Measurements from ENCODE around the gene COL3A1.

COL3A1 gene

DNA sequence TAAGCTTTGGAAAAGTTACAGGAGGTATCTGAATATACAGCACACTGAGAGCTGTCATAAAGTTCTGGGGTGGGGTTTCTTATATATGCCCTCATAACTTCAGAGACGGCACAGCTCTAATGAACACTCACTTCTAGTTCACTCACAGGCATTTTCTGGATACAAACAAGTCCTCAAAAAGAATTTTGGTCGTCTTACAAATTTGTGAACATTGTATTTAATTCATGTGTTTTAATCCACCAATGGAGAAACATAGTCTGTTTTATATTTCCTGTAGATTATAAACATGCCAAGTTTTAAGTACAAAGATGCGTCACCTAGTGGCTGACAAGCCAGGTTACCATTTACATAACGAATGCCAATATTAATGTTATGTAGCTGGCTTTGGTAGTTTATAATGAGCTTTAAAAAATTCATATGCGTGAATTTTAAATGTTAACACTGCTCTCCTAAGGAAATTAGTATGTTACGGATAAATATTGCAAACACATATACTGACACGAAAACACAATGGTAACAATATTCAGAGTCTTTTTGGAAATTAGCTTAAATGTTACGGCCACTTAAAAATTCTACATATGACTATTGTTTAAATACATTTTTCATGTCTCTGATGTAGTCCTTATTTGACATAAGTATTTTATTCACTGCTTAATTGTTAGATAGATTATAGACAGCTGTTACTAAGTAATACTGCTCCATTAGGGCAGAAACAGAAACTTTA lies 2.5 kb downstream of the COL3A1 start:
- DNase-seq: no peak

GRCh38 chr2:188977317-188977716 lies 3.1 kb downstream of the COL3A1 start:
- DNase-seq: no peak

GRCh38 chr2:188978291-188979081 lies 4.3 kb downstream of the COL3A1 start:
- DNase-seq: no peak

- no peak for DNase-seq
These were observed 5.3 kb downstream of the COL3A1 start for GRCh38 chr2:188979187-188980114.

DNA sequence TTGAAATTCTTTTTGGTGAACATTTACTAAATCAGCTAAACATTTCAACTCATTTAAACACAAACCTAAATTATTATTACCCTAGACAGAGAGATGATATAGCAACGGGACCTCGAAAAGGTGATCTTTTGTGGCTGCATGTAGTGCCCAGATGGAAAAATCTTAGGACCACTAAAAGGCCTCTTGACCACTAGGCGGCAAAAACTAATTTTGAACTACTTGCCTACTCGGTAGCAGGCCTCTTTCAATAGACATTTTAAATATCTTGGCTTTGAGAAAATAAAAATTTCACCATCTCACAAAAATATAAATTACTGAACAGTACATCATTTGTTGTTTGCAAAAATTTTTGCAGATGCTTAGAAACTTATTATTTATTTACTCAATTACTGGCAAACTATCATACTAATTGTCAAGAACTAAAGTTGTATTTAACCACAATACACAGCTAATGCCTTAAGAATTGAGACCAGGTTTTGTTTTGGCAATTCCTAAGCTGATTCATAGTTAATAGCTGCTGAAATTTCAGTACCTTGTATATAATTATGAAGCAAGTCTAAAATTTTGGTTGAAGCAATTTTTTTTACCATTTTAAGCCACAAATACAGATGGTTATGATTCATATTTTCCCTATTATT lies 9.4 kb downstream of the COL3A1 start:
- no peak for DNase-seq

GRCh38 chr2:188984065-188984491 lies 9.9 kb downstream of the COL3A1 start:
- no peak for DNase-seq

DNA sequence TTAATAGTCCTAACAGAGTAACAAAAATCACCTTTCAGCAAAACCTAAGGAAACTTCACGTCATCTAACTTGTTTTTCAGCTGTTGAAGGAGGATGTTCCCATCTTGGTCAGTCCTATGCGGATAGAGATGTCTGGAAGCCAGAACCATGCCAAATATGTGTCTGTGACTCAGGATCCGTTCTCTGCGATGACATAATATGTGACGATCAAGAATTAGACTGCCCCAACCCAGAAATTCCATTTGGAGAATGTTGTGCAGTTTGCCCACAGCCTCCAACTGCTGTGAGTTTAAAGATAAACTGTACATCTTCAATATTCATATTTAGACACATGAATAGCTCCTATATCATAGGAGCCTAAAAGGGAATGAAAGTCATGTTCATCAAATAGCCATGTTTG lies 10.5 kb downstream of the COL3A1 start:
- DNase-seq: no peak

DNA sequence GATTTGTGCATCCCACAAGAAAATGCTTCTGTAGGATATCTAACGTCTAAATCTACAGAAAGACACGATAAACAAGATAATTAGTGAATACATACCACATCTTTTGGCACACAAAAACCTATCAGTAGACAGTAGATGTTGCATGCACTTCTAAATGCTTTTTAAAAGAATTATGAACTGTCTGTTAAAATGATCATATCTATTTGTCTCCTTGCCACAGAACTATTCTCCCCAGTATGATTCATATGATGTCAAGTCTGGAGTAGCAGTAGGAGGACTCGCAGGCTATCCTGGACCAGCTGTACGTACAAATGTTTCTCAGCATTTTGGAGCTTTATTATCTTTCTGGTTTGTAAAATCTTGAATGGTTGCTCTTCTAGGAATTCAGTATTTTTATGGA lies 12.7 kb downstream of the COL3A1 start:
- DNase-seq: no peak

DNA sequence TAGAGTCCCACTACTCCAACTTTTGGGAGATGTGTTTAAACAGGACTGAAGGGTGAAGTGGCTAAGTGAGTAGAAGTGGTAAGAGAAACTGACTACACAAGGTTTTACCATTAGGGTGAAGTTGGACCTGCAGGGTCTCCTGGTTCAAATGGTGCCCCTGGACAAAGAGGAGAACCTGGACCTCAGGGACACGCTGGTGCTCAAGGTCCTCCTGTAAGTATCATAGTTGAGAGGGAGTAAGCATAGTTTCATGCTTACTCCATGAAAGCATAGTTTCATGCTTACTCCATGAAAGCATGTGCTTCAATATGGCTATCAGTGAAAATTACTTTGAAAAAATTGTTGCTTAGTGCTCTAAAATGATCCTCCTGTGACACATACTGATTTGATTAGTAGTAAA lies 19.1 kb downstream of the COL3A1 start:
- DNase-seq: no peak

DNA sequence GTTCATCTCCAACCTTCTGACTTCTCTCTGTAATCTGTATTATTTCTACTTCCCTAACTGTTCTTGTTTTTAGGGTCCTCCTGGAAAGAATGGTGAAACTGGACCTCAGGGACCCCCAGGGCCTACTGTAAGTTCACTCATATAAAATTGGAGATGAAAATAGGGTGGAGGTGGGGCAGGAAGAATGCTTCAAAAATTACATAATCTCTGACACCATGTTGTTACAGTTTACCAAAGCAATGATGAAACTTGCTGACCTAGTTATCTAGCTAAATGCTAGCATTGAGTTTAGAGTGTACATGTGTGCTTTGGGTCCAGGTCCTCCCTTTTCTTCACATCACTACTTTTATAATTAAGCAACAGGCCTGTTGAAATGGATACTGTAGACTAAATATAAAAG lies 23.1 kb downstream of the COL3A1 start:
- DNase-seq: no peak

DNA sequence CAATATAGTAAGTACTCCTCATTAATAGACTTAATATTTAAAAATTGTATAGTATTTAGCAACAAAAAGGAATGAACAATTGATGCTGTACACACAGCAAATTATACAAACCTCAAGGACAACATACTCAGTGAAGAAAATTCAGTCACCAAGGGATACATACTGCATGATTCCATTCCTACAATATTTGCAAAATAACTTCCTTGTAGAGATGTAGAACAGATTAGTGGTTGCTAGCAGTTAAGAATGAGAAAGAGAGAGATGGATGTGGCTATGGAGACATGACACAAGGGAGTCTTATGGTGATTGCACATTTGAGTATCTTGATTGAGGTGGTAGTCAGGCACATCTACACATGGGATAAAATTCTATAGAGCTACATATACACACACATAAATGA lies 26.0 kb downstream of the COL3A1 start:
- DNase-seq: no peak

GRCh38 chr2:189002079-189002478 lies 27.9 kb downstream of the COL3A1 start:
- no peak for DNase-seq

DNA sequence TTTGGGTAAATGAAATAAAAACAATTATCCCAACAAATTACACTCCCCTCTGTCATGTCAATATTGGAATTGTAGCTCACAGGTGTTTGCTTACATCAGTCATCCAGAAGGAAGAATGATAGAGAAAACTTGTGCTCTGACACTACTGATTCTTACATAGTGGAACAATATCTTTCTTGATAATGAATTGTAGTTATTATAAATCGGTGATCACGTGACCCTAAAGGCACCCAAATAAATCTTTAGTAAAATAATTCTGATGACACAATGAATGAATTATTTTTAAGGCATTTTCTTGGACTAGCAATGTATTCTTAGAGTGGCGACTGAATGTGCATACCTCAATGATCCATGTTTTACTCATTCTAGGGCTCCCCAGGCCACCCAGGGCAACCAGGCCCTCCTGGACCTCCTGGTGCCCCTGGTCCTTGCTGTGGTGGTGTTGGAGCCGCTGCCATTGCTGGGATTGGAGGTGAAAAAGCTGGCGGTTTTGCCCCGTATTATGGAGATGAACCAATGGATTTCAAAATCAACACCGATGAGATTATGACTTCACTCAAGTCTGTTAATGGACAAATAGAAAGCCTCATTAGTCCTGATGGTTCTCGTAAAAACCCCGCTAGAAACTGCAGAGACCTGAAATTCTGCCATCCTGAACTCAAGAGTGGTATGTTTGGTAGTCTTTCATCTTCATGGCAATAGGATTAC lies 34.5 kb downstream of the COL3A1 start:
- DNase-seq: no peak

DNA sequence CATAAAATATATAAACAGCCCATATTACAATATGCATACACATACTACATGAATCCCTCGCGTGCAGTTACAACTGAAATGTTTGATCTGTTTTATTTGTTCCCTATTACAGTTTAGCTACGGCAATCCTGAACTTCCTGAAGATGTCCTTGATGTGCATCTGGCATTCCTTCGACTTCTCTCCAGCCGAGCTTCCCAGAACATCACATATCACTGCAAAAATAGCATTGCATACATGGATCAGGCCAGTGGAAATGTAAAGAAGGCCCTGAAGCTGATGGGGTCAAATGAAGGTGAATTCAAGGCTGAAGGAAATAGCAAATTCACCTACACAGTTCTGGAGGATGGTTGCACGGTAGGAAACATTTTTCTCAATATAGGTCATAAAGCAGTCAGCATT lies 36.4 kb downstream of the COL3A1 start:
- no peak for DNase-seq

GRCh38 chr2:189012351-189012750 lies 38.2 kb downstream of the COL3A1 start:
- DNase-seq: no peak

- DNase-seq: no peak
These were observed 38.9 kb downstream of the COL3A1 start for GRCh38 chr2:189013031-189013430.

DNA sequence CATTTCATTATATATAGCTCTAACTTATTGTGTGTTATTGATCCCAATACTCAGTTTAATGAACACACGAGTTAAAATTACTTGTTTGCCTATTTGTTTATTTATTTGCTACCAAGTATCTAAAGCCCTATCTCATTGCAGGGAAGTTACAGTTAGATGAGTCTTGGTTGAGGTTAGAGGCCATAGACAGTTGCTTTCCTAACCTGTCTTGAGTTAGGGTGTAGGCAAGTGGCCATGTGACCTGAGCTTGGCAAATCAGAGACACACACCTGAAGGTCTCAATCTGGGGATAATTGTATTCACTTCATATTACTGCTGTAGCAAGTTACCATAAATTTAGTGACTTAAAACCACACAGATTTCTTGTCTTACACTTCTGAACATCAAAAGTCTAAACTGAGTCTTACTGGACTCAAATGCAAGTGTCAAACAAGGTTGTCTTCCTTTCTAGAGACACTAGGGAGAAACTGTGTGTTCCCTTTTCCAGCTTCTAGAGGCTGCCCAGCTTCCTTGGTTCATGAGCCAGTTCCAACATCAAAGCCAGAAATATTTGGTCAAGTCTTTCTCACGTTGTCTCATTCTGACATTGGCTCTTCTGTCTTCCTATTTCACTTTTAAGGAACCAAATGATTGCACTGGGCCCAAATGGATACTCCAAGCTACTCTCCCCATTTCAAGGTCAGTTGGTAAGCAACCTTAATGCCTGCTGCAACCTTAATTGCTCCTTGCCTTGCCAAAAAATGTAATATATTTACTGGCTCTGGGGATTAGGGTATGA lies 39.7 kb downstream of the COL3A1 start:
- no peak for DNase-seq

DNA sequence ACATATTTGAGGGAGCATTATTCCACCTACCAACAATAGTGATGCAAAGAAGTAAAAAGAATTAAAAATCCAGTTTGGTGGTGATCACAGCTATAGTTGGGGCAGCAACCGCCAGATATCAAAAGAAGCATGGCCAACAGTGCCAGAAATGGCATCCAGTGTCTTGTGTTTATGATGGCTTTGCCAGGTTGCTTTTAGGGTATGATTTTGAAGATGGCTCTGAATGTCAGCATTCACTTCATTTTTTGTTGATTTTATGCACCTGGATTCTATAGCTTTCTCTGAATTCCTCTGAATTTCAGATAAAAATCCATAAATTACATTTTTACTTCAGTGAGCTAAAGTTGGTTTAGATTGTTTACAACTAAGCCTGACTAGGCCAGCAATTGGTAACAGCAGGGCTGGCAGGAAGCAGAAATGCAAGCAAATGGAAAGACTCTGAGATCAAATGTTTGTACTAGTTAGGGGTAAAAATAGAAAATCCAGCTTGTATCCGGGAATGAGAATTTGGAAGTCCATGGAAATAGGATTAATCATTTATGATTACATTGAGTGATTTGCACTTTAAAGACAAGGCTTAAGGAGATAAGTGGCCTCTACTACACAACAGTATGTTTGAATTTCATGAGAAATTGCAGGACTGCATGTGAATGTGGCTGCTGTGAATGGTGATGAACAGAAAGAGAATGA lies 40.4 kb downstream of the COL3A1 start:
- DNase-seq: no peak

DNA sequence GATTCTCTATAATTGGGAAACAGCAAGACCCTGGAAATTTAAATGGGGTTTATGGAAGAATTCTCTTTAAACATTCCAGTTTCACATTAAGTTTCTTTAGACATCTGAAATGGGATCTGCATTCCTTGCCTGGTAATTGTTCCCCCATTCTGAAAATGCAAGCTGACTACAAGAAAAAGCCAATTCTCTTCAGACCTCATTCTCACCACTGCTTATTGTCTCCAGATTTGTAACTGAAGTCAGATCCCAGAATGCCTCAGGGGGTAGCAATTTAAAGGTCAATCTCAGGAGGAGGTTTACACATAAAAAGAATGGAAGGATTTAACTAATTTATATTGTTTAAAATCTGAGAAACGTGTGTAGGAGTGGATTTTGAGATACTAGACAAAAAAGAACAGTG lies 41.2 kb downstream of the COL3A1 start:
- no peak for DNase-seq

- DNase-seq: no peak
These were observed 42.2 kb downstream of the COL3A1 start for GRCh38 chr2:189016311-189016861.

Measured in stimulated activated naive CD4-positive, alpha-beta T cell (primary cell).